D721Med (cell line): ENCODE measurements around the gene MRPS16.

Source experiments
- DNase-seq: peaks from one replicate; pipeline ENCODE4 v3.0.0; 2011; ENCODE audit warnings: low spot score; ENCODE audit not compliant: insufficient read length
- FAIRE-seq: peaks from 2 replicates; lab custom pipeline; 2011; peaks lifted over from hg19 to GRCh38; lab: Jason Lieb, UNC
- CTCF ChIP-seq: IDR thresholded peaks from 2 replicates; pipeline ENCODE4 v1.5.1; 2012; ENCODE audit warnings: mild to moderate bottlenecking, control low read depth; ENCODE audit not compliant: insufficient read depth; ENCODE audit errors: missing control alignments

MRPS16 gene

GRCh38 chr10:73238990-73239566 lies 13.4 kb downstream of the MRPS16 start:
- TF ChIP-seq CTCF: no peak
- FAIRE-seq (no peak), DNase-seq (no peak)

- DNase-seq: no peak
- FAIRE-seq: no peak
- TF ChIP-seq CTCF: no peak
Measured at GRCh38 chr10:73234695-73235094, 17.7 kb downstream of the MRPS16 start.

DNA sequence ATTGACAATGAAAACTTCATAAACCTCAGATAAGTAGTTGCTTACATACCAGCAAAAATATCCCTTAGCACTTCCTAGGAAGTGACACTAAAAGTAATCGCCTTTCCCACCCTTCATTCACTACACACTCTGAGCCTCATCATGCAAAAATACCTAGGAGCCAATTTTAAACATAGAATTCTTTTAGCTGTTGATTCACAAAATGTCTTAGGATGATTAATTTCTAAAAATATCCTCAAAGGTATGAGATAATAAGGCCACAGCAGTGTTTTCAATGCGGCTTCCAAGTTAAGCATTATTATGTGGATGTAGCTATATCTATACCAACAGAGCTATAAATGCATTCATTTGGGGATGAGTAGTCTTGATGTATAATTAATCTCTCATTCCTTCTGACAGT lies 18.6 kb downstream of the MRPS16 start:
- no peak for FAIRE-seq
- TF ChIP-seq CTCF: no peak
- DNase-seq: no peak

DNA sequence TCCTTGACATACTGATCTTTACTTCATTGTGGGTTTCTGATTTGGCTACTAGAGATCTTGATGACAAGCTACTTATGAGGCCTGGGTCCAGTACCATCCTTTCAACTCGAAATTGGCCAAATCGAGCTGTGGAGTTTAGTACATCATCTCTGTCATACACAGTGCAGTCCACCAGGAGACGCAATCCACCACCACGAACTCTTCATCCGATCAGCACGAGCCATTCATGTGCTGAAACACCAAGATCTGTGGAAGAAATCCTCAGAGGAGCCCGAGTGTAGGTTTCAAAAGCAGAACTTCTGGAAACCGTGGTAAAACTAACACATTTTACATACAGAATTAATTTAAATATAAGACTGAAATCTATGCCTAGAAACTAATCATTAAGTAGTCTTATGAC lies 19.6 kb downstream of the MRPS16 start:
- no peak for DNase-seq
- no peak for TF ChIP-seq CTCF
- no peak for FAIRE-seq

GRCh38 chr10:73229567-73229966 lies 22.9 kb downstream of the MRPS16 start:
- FAIRE-seq (no peak), DNase-seq (no peak)
- TF ChIP-seq CTCF: no peak

DNA sequence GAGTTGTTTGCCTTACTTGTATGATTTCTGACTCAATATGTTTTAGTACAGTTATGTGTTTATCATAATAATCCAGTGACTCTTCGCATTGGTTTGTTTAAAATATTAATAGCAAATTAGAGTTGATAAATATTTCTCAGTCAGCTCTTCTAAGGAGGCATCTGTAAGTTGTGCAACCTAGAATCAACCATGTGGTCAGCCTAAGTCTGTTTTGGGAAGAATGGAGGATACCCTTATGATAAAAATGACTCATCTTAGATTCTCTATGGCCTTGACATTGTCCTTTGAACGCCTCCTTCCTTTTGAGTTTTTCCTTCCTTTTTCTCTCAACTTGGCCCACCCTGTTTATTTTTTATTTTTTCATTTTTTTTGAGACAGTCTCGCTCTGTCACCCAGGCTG lies 24.2 kb downstream of the MRPS16 start:
- FAIRE-seq: no peak
- no peak for DNase-seq
- TF ChIP-seq CTCF: no peak

- TF ChIP-seq CTCF: no peak
- DNase-seq (no peak), FAIRE-seq (no peak)
Measured at GRCh38 chr10:73226663-73227062, 25.8 kb downstream of the MRPS16 start.
